GM18870 (cell line): ENCODE measurements around the gene VAV2.

Experiments used
- ATAC-seq: cut with Tn5 transposase; IDR thresholded peaks from one replicate; pipeline ENCODE4 v1.9.1; 2021; ENCODE audit warnings: moderate library complexity; ENCODE audit not compliant: unreplicated experiment

Gene VAV2

DNA sequence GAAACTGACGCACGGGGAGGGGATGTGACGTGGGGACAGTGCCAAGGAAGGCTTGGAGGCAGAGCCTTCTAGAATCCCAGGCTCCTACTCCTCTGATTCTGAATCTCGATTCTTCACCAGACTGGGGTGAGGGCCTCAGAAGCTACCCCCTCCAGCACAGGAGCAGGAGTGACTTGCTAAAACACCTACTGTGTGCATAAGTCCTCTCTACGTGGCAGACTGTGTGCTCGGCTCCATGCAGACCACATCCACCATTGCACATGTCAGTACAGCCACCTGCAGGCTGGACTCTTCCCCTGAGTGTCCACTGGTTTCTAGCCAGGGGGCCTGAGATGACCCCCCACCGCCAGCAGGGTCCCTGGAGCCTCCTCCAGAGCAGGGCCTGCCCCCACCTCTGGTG lies 182.8 kb downstream of the VAV2 start:
- ATAC-seq = no peak

DNA sequence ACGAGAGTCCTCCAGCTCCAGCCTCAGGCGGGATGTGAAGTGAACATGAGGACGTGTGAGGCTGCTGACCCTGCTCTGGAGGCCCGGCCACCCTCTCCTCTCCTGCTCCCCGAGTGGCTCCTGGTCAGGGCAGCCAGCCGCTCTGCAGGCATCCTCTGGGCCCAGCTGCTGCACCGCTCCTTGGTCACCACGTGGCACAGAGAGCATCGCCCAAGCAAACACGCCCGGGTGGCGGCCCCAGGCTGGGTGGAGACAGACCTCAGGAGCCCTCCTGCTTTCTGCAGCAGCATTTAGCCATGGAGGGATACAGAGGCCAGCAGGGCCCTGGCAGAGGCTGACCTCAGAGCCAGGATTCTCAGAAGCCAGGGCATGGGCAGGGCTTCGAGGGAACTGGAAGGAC lies 184.3 kb downstream of the VAV2 start:
- ATAC-seq = no peak

DNA sequence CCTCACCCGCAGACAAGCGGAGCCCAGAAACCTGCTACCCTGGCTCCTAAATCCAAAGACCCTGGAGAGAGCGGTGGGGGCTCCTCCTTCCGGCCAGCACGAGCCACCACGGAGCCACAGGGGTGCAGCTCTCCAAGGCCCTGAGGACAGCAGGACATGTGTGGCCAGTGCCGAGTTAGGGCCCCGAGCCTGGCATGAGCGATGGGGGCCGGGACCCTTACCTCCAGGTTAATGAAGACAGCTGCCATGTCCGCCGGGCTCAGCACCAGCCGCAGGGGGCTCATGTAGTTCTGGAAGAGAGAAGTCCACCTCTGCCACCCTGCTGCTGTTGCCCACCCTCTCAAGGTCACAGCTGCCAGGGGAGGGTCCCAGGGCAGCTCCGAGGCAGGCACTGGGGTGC lies 185.1 kb downstream of the VAV2 start:
- no peak for ATAC-seq

DNA sequence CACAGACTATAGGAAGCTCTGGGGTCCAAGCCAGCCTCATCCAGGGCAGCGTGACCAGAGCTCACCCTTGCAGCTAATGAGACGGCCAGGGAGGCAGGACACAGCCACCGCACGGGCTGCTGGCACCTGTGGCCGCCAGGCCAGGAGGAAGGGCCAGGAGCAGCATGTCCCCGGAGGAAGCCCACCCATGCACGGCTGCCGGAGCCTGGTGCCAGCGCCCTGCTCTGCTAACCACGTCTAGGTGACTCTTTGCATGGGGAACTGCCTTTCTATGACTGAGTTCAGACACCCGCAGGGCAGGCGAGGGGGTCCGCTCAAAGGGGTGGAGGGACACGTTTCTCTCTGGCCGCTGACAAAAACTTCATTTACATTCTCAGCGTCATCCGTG lies 185.5 kb downstream of the VAV2 start:
- ATAC-seq = no peak

DNA sequence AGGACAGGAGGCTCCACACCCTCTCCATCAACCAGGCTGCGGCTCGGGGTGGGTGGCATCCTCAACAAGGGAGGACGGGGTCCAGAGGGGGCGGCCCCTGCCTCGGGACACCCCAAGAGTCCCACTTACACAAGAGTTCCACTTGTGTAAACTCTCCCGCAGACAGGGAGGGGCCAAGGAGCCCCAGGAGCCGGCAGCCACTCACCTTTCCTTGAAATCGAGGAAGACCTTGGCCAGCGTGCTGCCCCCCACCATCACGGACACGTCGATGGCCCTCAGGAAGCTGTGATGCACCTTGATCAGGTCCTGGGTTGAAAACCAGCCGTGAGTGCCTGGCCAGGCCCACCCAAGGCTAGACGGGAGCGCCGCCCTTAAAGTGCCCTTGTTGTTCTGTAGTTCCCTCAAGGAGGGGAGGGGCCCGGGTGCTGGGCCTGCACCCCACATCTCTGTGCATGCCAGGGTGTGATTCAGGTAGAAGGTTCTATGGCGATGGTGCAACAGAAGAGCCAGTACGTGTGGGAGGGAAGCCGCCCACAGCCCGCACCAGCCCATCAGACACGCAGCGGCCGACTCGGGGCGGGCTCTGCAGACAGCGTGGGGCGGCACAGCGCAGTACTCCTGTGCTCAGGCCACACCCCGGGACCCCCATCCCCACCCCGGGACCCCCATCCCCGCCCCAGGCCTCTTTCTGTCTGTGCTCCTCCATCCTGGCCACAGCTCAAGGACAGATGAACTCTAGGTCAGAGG lies 186.1 kb downstream of the VAV2 start:
- no peak for ATAC-seq

DNA sequence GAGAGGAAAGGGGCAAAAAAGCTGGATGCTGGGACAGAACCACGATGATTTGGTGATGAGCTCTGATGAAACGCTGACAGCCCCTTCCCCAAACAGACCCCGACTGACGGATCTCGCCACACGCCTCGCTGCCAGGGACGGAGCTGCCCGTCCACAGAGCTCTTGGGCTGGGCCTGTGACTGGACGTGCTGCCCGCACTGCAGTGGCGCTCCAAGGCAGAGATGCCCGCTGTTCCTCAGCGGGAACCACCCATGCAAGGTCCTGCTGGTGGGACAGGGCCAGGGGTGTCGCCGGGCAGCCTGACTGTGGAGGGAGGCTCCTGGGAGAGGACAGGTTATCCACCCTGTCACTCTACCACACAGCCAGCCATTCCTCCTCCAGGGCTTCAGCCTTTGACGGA lies 187.9 kb downstream of the VAV2 start:
- ATAC-seq = no peak

DNA sequence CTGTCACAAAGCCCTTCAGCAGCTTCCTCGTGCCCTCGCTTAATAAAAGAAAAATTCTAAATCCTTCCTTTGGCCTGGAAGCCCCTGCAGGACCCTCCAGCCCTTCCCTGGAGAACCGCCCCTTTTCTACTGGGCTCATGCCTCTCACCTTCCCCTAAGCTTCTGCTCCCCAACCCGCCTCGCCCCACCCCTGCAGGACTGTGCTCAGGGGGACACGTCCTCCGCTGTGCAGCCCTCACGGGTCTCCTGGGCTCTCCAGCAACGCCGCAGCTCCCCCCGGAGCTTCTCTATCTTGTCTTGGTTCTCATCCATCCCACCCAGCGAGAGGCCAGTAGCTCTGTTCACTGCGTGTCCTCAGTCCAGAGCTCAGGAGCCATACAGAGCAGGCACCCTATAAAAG lies 188.4 kb downstream of the VAV2 start:
- ATAC-seq = no peak

DNA sequence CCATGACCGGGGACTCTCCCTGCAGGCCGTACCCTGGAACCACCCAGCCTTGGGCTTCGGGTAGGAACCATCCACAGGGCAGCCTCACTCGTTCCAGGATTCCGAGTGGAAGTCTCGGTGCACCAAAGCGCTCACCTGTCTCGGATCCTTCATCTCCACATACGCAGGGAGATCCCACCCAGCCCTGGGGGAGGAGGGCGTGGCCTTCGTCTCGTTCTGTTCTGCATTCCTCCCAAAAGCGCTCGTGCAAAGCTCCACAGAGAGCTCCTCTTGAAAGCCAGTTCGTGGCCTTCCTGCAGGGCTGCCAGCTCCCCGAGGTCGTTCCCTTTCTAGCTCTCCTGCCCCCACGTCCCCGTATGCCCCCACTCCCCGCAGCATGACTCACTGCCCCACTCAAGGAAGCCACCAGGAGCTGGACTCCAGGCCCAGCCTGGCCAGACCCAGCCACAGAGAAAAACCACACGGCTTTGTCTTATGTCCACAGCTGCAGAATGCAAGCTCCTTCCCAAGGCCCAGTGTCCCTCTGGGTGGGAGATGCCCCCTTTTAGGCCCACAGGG lies 189.0 kb downstream of the VAV2 start:
- no peak for ATAC-seq

DNA sequence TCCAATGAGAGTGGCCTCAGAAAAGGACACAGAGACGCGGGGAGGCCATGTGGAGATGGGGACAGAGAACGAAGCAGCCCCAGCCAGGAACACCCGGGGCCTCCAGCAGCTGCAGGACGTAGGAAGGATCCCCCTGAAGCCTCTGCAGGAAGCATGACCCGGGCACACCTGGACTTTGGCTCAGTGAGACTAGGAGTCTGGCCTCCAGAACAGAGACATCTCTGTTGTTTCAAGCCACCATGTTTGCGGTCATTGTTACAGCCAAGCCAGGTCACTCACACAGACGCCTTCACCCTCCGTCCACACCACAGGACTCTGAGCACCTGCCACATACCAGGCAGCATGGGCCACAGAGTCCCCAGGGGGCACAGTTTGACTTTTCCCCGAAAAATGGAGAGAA lies 190.4 kb downstream of the VAV2 start:
- no peak for ATAC-seq

DNA sequence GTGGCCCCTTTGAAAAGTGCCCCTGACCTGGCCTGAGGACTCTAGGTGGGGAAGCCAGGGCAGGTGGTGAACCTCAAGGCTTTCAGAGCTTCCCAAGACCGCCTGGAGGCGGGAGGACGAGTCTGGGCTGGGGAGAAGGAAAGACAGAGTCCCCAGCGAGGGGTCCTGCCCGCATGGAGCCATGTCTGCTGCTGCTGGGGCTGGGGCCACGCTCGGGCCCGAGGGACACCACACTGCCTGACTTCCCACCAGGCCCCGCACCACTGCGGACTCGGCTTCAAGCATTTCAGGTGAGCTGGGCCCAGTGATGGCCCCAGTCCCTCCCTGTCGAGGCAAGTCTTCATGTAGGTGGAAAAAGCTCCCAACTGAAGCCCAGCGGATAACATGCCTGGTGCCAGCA lies 191.9 kb downstream of the VAV2 start:
- no peak for ATAC-seq

DNA sequence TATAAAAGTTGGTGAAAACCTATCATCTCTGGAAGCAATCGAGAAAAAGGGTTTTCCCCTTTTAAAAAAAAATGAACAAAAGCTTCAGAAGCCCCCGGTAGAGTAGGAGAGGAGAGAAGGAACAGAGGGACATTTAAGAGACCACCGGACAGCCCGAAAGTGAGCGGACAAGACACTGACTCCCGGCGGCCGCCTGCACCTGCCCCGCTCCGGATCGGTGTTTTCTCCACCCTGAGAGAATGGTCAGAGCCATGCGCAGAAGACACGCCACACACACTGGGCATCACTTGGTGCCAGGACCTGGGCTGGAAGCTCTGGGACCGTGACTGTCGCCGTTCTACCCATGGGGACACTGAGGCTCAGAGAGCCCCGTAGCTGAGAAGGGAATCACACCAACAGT lies 192.4 kb downstream of the VAV2 start:
- ATAC-seq = no peak

DNA sequence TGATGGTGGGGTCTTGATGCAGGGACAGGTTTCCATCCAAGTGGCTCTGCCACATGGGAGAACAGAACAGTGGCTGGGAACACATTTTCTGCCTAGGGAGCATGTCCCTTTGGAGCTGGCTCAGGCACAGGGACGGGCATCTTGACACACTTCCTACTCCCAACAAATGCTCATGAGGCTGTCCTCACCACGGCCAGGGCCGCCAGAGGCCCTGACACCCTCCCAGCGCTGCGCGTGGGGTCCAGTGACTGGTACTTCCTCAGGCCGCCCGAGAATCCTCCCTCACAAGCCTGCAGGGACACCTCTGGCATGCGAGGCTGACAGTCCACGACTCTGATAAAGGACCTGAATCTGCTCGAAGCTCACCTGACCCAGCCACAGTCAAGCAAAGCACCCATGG lies 193.0 kb downstream of the VAV2 start:
- ATAC-seq = no peak

DNA sequence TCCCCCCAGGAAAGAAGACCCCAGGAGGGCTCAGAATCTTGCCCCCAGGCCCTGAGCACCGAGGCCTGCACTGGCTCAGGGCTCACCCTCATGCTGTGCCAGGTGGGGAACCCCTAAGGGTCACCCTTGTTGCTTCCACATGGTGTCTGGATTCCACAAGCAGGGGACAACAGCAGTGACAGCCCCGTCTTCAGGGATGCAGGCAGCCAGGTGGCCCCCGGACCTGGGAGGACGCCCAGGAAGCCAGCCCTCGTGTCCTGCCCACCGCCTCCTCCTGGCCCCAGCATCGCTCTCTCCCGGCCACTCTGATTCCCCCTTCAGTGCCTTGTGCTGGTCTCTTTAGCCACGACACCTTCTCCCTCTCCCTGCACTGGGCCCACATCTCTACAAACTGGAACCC lies 194.0 kb downstream of the VAV2 start:
- ATAC-seq = no peak

DNA sequence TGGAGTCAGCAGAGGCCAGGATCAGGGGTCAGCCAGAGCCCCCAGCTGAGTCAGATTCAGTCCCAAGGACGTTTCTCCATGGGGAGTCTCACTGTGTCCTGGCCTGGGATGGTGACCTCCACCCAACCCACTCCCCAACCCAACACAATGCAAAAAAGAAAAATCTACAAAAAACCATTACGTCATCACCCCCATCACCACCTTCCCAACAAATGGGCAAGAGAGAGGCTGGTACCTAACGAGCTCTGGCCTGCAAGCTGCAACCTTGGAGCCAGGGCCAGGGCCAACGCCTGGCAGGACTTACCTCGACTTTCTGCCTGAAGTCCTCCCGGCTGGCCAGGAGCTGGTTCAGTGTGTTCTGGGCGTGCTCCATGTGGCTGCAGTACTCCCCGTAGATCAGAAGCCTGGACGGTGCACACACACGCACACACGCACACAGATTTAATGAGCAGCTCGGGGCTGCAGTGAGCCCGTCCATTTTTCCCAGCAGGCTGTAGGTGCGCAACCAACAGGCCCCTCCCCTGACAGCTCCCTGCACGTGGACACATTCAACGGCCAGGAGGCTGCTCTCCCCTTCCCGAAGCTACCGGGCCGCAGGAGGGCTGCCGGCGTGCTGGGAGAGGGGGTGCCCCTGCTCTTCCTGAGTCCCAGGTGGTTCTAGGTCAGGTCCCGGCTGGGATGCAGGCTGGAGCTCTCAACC lies 194.6 kb downstream of the VAV2 start:
- no peak for ATAC-seq

DNA sequence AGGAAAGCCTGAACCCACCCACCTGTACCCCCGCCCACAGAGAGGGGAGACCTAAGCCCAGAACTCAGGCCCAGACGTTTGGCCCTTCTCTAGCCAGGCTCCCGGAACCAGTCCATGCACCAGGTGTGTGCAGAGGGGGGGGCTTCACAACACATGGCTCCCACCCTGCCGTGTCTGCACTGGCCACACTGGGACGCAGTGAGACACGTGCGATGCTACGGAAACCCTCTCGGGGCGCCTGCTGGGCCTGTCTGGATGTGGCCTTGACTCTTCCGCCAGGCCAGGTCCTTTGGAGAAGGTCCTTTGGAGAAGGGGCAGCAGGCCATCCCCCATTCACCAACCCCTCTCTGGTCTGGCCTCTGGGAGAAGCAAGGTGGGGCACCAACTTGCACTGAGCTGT lies 195.6 kb downstream of the VAV2 start:
- ATAC-seq = no peak

DNA sequence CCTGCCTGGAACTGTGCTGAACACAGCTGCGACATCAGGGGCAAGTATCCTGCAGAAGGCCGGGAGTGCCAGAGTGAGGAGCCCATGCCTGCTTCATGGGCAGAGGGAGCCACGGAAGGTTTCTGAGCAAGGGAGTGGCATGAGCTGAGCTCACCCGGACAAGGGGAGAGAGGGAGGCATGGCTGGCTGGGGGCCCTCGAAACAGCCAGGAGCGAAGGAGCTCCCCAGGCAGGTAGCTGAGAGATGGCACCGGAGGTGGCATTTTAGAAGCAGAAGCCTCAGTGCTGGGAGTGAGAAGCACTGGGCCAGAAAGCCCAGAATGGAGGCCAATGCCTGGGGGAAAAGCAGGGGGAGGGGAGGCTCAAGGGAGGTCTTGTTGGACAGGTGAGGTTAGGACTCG lies 197.1 kb downstream of the VAV2 start:
- no peak for ATAC-seq

DNA sequence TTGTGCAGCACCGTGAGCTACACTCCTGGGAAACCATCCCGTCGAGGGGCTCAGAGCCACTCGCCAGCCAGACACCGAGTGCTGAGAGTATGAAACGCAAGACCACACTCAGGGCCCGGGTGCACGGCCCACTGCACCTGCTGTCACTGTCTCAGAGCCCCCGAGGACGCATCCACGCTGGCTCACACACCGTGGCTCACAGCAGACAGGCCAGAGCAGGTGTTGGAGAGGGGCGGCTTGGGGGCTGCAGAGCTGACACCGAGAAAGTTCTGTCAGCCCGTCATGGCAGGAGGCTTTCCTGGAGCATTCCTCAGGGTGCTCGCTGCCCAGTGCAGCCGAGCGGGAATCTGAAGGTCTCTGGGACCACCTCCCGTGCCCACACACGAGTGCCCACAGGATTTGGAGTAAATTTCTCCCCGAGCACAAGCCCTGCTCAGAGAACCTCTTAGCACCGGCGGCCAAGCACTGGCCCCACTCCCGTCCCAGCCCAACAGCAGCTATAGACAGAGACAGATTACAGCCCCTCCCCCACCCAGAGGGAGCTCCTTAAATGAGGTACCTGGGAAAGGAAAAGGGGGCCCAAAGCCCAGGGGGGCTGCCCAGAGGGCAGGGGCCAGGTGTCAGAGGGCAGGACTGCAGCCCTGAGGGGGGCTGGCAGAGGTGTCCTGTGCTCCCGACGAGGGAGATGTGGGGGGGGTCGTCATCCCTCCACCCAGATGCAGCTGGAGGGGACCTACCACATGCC lies 197.9 kb downstream of the VAV2 start:
- ATAC-seq = no peak

DNA sequence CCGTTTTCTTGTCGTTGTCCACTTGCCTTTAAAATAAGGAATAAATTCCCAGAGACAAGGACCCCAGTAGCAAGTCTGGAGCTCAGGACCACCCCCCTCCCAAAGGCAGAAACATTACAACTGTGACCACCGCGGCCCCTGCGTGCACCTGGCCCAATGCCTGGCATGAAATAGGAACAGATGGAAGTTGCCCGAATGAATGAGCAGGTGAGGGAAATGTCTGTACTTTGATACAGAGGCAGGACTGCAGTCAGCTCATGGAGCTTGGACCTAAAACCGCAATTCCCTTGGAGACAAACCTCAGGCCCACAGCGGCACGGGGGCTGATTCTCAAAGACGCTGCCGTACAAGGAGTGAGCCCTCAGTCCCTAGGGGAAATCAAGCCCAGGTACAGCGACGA lies 198.7 kb downstream of the VAV2 start:
- ATAC-seq = no peak

DNA sequence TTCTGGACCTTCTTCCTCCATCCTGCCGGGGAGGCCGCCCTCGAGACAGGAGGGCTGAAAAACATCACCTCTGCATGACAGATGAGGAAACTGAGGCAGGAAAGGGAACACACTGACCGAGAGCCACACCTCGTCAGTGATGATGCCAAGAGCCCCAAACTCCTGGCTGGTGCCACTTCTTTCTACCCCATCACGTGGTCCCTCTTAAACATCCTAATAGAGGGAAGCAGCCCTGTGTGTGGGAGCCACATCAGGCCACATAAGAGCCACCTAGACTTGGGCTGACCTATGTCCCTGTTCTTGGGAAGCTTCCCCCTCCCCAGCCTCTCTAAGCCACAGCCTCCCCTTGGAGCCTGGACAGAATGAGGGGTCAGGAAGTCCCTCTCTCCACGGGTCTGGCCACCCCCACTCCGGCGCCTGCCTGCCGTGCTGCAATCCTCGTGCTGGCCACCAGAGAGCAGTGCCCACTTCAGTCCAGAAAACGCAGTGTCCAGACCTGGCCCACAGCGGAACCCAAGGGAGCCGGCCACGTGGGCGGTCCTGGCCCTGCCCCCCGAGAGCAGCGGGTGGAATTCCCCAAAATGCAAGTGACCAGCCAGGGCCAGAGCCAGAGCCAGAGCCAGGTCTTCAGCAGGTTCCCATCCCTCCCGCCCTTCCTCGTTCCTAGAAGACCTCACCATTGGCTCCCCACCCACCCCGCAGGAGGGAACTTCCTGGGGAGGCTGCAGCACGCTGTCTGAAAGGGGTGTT lies 199.2 kb downstream of the VAV2 start:
- peak; percentile 46 for ATAC-seq

DNA sequence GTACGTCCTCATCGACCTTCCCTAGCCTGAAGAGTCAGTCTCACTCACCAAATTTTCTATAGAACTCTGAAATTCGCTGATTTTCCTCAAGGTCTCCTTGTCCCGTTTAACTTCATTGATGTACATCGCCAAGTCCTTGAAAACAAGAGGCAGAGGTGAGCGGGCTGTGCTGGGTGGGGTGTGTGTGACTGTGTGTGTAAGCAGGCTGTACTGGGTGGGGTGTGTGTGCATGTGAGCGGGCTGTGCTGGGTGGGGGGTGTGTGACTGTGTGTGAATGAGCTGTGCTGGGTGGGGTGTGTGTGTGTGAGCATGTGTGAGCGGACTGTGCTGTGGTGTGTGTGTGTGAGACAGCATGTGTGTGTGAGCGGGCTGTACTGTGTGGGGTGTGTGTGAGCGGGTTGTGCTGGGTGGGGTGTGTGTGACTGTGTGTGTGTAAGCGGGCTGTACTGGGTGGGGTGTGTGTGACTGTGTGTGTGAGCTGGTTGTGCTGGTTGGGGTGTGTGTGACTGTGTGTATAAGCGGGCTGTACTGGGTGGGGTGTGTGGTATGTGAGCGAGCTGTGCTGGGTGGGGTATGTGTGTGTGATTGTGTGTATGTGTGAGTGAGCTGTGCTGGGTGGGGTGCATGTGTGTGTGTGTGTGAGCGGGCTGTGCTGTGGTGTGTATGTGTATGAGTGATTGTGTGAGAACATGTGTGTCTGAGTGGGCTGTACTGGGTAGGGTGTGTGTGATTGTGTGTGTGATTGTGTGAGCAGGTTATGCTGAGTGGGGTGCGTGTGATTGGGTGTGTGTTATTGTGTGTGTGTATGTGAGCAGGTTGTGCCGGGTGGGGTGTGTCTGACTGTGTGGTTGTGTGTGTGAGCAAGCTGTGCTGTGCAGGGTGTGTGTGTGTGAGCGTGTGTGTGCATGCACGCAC lies 200.1 kb downstream of the VAV2 start:
- ATAC-seq = no peak
